Natural killer cell (primary cell): ENCODE data around the gene UBE2M. TPM values are rescaled to one million over a fixed set of nuclear protein-coding genes. Genes with fewer than 3 reads are reported as not detected.
A peak's percentile ranks its signal among the peaks of the same experiment; 100 is the strongest.

Experiments
- ATAC-seq, 3 donors: fragments of 150-1000 bp in 2 of 3; fragments of 200-7000 bp in 1 of 3; cut with Tn5 transposase; 1 replicate in 1 of 3; 2 replicates in 2 of 3; pipeline ENCODE4 v1.10.0; 2021; ENCODE audit warnings: mild to moderate bottlenecking in 2 of 3, moderate library complexity in 2 of 3
- DNase-seq, 2 donors: peaks; one replicate each; pipeline versions ENCODE4 v3.0.0 to v3.0.0-alpha.2; 2013 to 2021; ENCODE audit warnings: mixed read lengths in 1 of 2
- H3K27ac ChIP-seq: one replicate; pipeline ENCODE4 v1.5.1; 2013; ENCODE audit warnings: mild to moderate bottlenecking, low read length
- H3K27me3 ChIP-seq: one replicate; pipeline ENCODE4 v1.6.1; 2013; ENCODE audit warnings: low read length; ENCODE audit not compliant: control insufficient read depth, insufficient read depth
- H3K36me3 ChIP-seq: one replicate; pipeline ENCODE4 v1.6.1; 2013; ENCODE audit warnings: low read length; ENCODE audit not compliant: control insufficient read depth, insufficient read depth
- H3K4me1 ChIP-seq: one replicate; pipeline ENCODE4 v1.6.1; 2013; ENCODE audit warnings: low read length; ENCODE audit not compliant: control insufficient read depth, insufficient read depth
- H3K4me3 ChIP-seq: one replicate; pipeline ENCODE4 v1.5.1; 2013; ENCODE audit warnings: low read length
- H3K9me3 ChIP-seq: one replicate; pipeline ENCODE4 v1.6.1; 2013; ENCODE audit warnings: low read length; ENCODE audit not compliant: control insufficient read depth, insufficient read depth
- H3K27ac Mint-ChIP-seq, 2 donors: one replicate each; pipeline ENCODE4 v1.8.0; 2022; ENCODE audit warnings: mild to moderate bottlenecking in 2 of 2, mixed read lengths in 2 of 2, moderate library complexity in 1 of 2
- H3K27me3 Mint-ChIP-seq, 2 donors: one replicate each; pipeline ENCODE4 v1.8.0; 2022; ENCODE audit warnings: low read depth in 2 of 2, mixed read lengths in 2 of 2
- H3K36me3 Mint-ChIP-seq: one replicate; pipeline ENCODE4 v1.8.0; 2022; ENCODE audit warnings: mixed read lengths
- H3K4me1 Mint-ChIP-seq, 2 donors: one replicate each; pipeline ENCODE4 v1.8.0; 2022; ENCODE audit warnings: mixed read lengths in 2 of 2
- H3K4me3 Mint-ChIP-seq: one replicate; pipeline ENCODE4 v1.8.0; 2022; ENCODE audit warnings: mild to moderate bottlenecking, moderate library complexity, mixed read lengths
- H3K9me3 Mint-ChIP-seq, 2 donors: one replicate each; pipeline ENCODE4 v1.8.0; 2022; ENCODE audit warnings: mixed read lengths in 2 of 2
- CTCF ChIP-seq: fragments of 200-600 bp; IDR thresholded peaks from one replicate; pipeline ENCODE4 v1.8.0; 2022; ENCODE audit warnings: antibody characterized with exemption
- WGBS: methylation state at CpG from one replicate; pipeline ENCODE4 v1.1.7; 2013; ENCODE audit warnings: missing lambda C conversion rate; ENCODE audit not compliant: insufficient coverage; 5-methylcytosine and 5-hydroxymethylcytosine counted together
- intact Hi-C: fragments of 100-400 bp; cut with micrococcal nuclease; formaldehyde crosslinking; loops from one replicate; pipeline ENCODE4 v1.14.2; 2022
- total RNA-seq, 4 donors: library from RNA; stranded (reverse); fragments of 120-200 nt in 1 of 4; gene quantifications; one replicate each; pipeline versions ENCODE4 v1.2.3 to v1.2.4, GENCODE V29; 2013 to 2022

The UBE2M gene
- total RNA-seq, 3 donors from 2014 or later (not counting 1 experiment from before 2014, with no cell fraction given) = 71.0 to 89.5 (median 81.9) TPM

- peak overlapping the region; percentile 16 to 44 for H3K27ac Mint-ChIP-seq
- H3K36me3 Mint-ChIP-seq = no peaks in the 10 kb centered on the region
Observed at GRCh38 chr19:58550362-58551122, 7.9 kb downstream of the UBE2M start.

GRCh38 chr19:58549664-58550361, 8.6 kb downstream of the UBE2M start:
- Histone ChIP-seq H3K4me1 (peaks cover 34% of the 10 kb centered on the region), H3K4me3 (no peak overlapping the region), H3K36me3 (peaks cover 72% of the 10 kb centered on the region), H3K27me3 (no peaks in the 10 kb centered on the region), H3K9me3 (no peaks in the 10 kb centered on the region), H3K27ac (no peak overlapping the region)
- DNase-seq = no peak
- intact Hi-C loops = no loop called here
- H3K36me3 Mint-ChIP-seq = no peaks in the 10 kb centered on the region
- 97% methylated on average over 11 of the region's 11 CpGs for WGBS
- peak overlapping the region; percentile 31 for H3K4me3 Mint-ChIP-seq
- H3K4me1 Mint-ChIP-seq = peaks cover 35 to 44% of the 10 kb centered on the region in 2 donors
- ATAC-seq = no peak
- no peaks in the 10 kb centered on the region for H3K9me3 Mint-ChIP-seq
- TF ChIP-seq CTCF = no peak
- no peaks in the 10 kb centered on the region for H3K27me3 Mint-ChIP-seq
- H3K27ac Mint-ChIP-seq = no peak overlapping the region

More at GRCh38 chr19:58550362-58551122, 7.9 kb downstream of the UBE2M start:
- Histone ChIP-seq H3K36me3 (peaks cover 72% of the 10 kb centered on the region), H3K4me3 (no peak overlapping the region), H3K4me1 (peaks cover 32% of the 10 kb centered on the region), H3K27me3 (no peaks in the 10 kb centered on the region), H3K27ac (no peak overlapping the region), H3K9me3 (no peaks in the 10 kb centered on the region)
- TF ChIP-seq CTCF = no peak
- ATAC-seq (no peak), DNase-seq (peak in 1 of 2 donors; percentile 16)
- peaks cover 36 to 44% of the 10 kb centered on the region in 2 donors for H3K4me1 Mint-ChIP-seq
- no peaks in the 10 kb centered on the region for H3K27me3 Mint-ChIP-seq
- 94% methylated on average over 13 of the region's 13 CpGs for WGBS
- no peaks in the 10 kb centered on the region for H3K9me3 Mint-ChIP-seq
- intact Hi-C loops = no loop called here
- no peak overlapping the region for H3K4me3 Mint-ChIP-seq

GRCh38 chr19:58548859-58549663, 9.3 kb downstream of the UBE2M start:
- Mint-ChIP-seq H3K27ac (no peak overlapping the region), H3K36me3 (no peaks in the 10 kb centered on the region), H3K4me1 (peaks cover 31 to 40% of the 10 kb centered on the region in 2 donors), H3K4me3 (no peak overlapping the region), H3K9me3 (no peaks in the 10 kb centered on the region), H3K27me3 (no peaks in the 10 kb centered on the region)
- intact Hi-C loops = no loop called here
- no peaks in the 10 kb centered on the region for H3K9me3 ChIP-seq
- no peak for TF ChIP-seq CTCF
- ATAC-seq = no peak
- H3K4me1 ChIP-seq = peaks cover 27% of the 10 kb centered on the region
- WGBS = 95% methylated on average over 20 of the region's 20 CpGs
- peak in 1 of 2 donors; percentile 17 for DNase-seq
- peaks cover 72% of the 10 kb centered on the region for H3K36me3 ChIP-seq
- H3K27me3 ChIP-seq = no peaks in the 10 kb centered on the region
- H3K27ac ChIP-seq = no peak overlapping the region
- H3K4me3 ChIP-seq = no peak overlapping the region
